ENCODE data around the gene GBX2. TPM values are rescaled to one million over a fixed set of nuclear protein-coding genes. Genes with fewer than 3 reads are reported as not detected.
"Not testable (repeated sequence)": the region's sequence is repeated elsewhere in the genome, so short reads cannot be mapped to it uniquely, and the experiment has no call there.

Gene GBX2
- total and polyA plus RNA-seq, 5 donors = not detected

GRCh38 chr2:236146436-236146835 is 21.8 kb downstream of the GBX2 start:
- Histone ChIP-seq H3K4me3 (ENCODE audit: low read length) (no peak overlapping the region), H3K4me1 (ENCODE audit: control insufficient read depth, insufficient read depth, low read length) (no peaks in the 10 kb centered on the region), H3K27ac (ENCODE audit: low read length) (no peak overlapping the region), H3K9me3 (ENCODE audit: control insufficient read depth, low read length) (no peaks in the 10 kb centered on the region), H3K27me3 (ENCODE audit: control insufficient read depth, insufficient read depth) (no peaks in the 10 kb centered on the region)
- ATAC-seq (no peak), DNase-seq (no peak)
- intact Hi-C loops (cut with DNase I) = no loop called here
- WGBS = 93% methylated on average over 7 of the region's 7 CpGs

DNA sequence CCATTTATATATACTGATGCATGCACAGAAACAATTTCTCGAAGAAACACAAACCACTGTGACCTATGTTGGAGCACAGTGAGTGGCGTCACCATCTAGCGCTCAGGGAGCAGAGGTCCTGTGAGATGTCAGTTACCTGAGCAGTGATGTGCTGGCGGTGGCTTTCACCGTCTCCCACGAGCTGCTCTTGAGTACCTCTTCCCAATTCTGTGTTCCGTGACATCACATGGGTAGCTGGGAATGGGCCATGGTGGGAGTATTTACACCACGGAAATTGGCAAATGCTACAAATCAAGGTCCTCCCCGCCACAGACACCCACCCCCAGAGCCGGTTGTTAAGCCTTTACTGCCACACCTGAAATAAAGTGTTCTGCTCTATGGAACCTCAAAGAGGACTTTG is 24.4 kb downstream of the GBX2 start:
- H3K4me3 ChIP-seq (ENCODE audit: low read length) = no peak overlapping the region
- ATAC-seq (no peak), DNase-seq (no peak)
- intact Hi-C loops (cut with DNase I) = no loop called here
- H3K27me3 ChIP-seq (ENCODE audit: control insufficient read depth, insufficient read depth) = no peaks in the 10 kb centered on the region
- no peak overlapping the region for H3K27ac ChIP-seq (ENCODE audit: low read length)
- WGBS = 92% methylated on average over 10 of the region's 10 CpGs
- no peaks in the 10 kb centered on the region for H3K9me3 ChIP-seq (ENCODE audit: control insufficient read depth, low read length)
- H3K4me1 ChIP-seq (ENCODE audit: control insufficient read depth, insufficient read depth, low read length) = no peaks in the 10 kb centered on the region

- H3K4me3 ChIP-seq (ENCODE audit: low read length); ATAC-seq; DNase-seq; H3K4me1 ChIP-seq (ENCODE audit: control insufficient read depth, insufficient read depth, low read length); H3K27me3 ChIP-seq (ENCODE audit: control insufficient read depth, insufficient read depth); H3K27ac ChIP-seq (ENCODE audit: low read length); H3K9me3 ChIP-seq (ENCODE audit: control insufficient read depth, low read length); intact Hi-C loops (cut with DNase I): not testable (repeated sequence)
- WGBS = 87% methylated on average over 11 of the region's 11 CpGs
Measured at GRCh38 chr2:236141616-236142015, 26.6 kb downstream of the GBX2 start.

- Histone ChIP-seq H3K9me3 (ENCODE audit: control insufficient read depth, low read length) (no peaks in the 10 kb centered on the region), H3K4me1 (ENCODE audit: control insufficient read depth, insufficient read depth, low read length) (no peaks in the 10 kb centered on the region), H3K27me3 (ENCODE audit: control insufficient read depth, insufficient read depth) (no peaks in the 10 kb centered on the region), H3K4me3 (ENCODE audit: low read length) (no peak overlapping the region), H3K27ac (ENCODE audit: low read length) (no peak overlapping the region)
- intact Hi-C loops (cut with DNase I) = no loop called here
- no peak for DNase-seq
- ATAC-seq = no peak
- WGBS = 93% methylated on average over 10 of the region's 10 CpGs
Measured at GRCh38 chr2:236137066-236137465, 31.1 kb downstream of the GBX2 start.

DNA sequence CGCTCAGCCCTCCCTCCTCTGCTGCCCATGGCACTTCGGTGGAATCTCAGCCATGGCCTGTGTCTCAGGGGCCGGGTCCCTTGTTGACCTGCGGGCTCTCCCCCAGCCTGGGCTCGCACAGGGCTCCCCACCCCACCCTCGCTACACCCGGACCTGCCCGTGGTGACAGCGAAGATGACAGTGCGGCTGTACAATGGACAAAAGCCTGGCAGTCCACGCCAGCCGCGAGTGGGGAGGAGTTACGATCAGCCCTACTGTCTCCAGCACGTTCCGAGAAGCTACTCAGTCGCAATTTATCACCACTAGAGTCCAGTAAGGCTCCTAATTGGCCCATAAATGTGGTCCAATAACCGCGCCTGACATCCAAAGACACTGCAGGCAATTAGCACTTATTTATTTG is 31.6 kb downstream of the GBX2 start:
- peak in 1 of 2 donors; percentile 36 for ATAC-seq
- 88% methylated on average over 19 of the region's 19 CpGs for WGBS
- H3K9me3 ChIP-seq (ENCODE audit: control insufficient read depth, low read length) = no peaks in the 10 kb centered on the region
- H3K4me1 ChIP-seq (ENCODE audit: control insufficient read depth, insufficient read depth, low read length) = no peaks in the 10 kb centered on the region
- intact Hi-C loops (cut with DNase I) = no loop called here
- H3K27me3 ChIP-seq (ENCODE audit: control insufficient read depth, insufficient read depth) = no peaks in the 10 kb centered on the region
- DNase-seq = no peak
- H3K27ac ChIP-seq (ENCODE audit: low read length) = no peak overlapping the region
- H3K4me3 ChIP-seq (ENCODE audit: low read length) = no peak overlapping the region

GRCh38 chr2:236133410-236134012 is 34.7 kb downstream of the GBX2 start:
- ATAC-seq (no peak), DNase-seq (no peak)
- no peak overlapping the region for H3K4me3 ChIP-seq (ENCODE audit: low read length)
- H3K4me1 ChIP-seq (ENCODE audit: control insufficient read depth, insufficient read depth, low read length) = no peaks in the 10 kb centered on the region
- no peak overlapping the region for H3K27ac ChIP-seq (ENCODE audit: low read length)
- H3K9me3 ChIP-seq (ENCODE audit: control insufficient read depth, low read length) = no peaks in the 10 kb centered on the region
- H3K27me3 ChIP-seq (ENCODE audit: control insufficient read depth, insufficient read depth) = no peaks in the 10 kb centered on the region
- 87% methylated on average over 12 of the region's 12 CpGs for WGBS
- intact Hi-C loops (cut with DNase I) = no loop called here

GRCh38 chr2:236131073-236131692 is 37.0 kb downstream of the GBX2 start:
- intact Hi-C loops (cut with DNase I) = no loop called here
- ATAC-seq = no peak
- Histone ChIP-seq H3K27me3 (ENCODE audit: control insufficient read depth, insufficient read depth) (no peaks in the 10 kb centered on the region), H3K4me3 (ENCODE audit: low read length) (no peak overlapping the region), H3K4me1 (ENCODE audit: control insufficient read depth, insufficient read depth, low read length) (no peaks in the 10 kb centered on the region), H3K27ac (ENCODE audit: low read length) (no peak overlapping the region), H3K9me3 (ENCODE audit: control insufficient read depth, low read length) (no peaks in the 10 kb centered on the region)
- WGBS = 85% methylated on average over 10 of the region's 10 CpGs
- no peak for DNase-seq

DNA sequence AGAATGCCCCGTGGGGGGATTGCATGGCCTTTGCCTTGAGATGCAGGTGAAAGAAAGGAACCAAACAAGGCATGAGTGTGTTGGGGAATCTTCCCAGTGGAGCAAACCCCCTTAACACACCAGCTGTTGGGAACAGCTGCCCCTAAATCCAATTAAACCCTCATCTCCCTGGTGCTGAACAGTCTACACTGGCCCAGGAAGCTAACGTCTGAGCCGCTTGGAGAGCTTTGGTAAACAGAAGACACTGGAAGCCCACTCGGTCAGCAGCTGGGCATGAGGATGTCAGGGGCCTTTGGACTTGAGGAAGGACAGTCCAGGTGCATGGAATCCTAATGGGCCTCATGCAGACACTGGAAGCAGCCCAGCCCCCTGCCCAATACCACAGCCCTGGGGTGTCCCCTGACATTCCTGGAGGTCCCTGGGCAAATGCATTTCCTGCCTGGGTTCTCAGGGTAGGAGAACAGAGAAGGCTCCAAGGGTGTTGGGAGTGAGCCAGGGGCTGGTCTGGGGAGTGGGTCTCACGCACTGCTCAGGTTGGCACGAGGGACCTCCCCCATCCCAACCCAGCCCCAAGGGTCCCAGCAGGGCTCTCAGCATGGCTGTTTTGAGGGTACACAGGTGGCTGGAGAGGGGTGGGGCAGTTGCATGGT is 37.7 kb downstream of the GBX2 start:
- intact Hi-C loops (cut with DNase I) = no loop called here
- no peak overlapping the region for H3K27ac ChIP-seq (ENCODE audit: low read length)
- H3K9me3 ChIP-seq (ENCODE audit: control insufficient read depth, low read length) = no peaks in the 10 kb centered on the region
- H3K27me3 ChIP-seq (ENCODE audit: control insufficient read depth, insufficient read depth) = no peaks in the 10 kb centered on the region
- H3K4me3 ChIP-seq (ENCODE audit: low read length) = no peak overlapping the region
- ATAC-seq (no peak), DNase-seq (no peak)
- WGBS = 90% methylated on average over 6 of the region's 6 CpGs
- no peaks in the 10 kb centered on the region for H3K4me1 ChIP-seq (ENCODE audit: control insufficient read depth, insufficient read depth, low read length)

DNA sequence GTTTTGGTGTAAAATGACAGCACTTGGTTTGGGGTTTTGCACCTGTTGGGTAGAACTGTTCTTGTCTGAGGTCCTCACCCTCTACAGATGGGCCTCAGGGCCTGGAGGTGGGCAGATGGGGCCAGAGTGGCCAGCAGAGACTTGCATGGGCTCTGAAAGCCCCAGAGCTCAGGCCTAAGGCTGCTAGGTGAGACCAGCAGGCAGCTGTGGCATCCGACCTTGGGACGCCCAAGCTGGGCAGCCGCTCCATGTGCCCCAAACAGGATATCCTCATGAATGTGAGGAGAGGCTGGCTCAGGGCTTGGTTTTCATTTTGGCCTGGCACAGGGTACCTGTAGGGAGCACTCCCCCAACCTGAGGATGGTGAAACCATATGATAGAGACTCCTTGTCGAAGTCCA is 38.3 kb downstream of the GBX2 start:
- no peak for DNase-seq
- no peak overlapping the region for H3K27ac ChIP-seq (ENCODE audit: low read length)
- H3K27me3 ChIP-seq (ENCODE audit: control insufficient read depth, insufficient read depth) = no peaks in the 10 kb centered on the region
- no peak overlapping the region for H3K4me3 ChIP-seq (ENCODE audit: low read length)
- 93% methylated on average over 4 of the region's 4 CpGs for WGBS
- no peaks in the 10 kb centered on the region for H3K4me1 ChIP-seq (ENCODE audit: control insufficient read depth, insufficient read depth, low read length)
- ATAC-seq = no peak
- intact Hi-C loops (cut with DNase I) = no loop called here
- H3K9me3 ChIP-seq (ENCODE audit: control insufficient read depth, low read length) = no peaks in the 10 kb centered on the region

GRCh38 chr2:236128321-236128720 is 39.9 kb downstream of the GBX2 start:
- H3K9me3 ChIP-seq (ENCODE audit: control insufficient read depth, low read length) = no peaks in the 10 kb centered on the region
- H3K4me3 ChIP-seq (ENCODE audit: low read length) = no peak overlapping the region
- no peak overlapping the region for H3K27ac ChIP-seq (ENCODE audit: low read length)
- ATAC-seq (no peak), DNase-seq (no peak)
- no peaks in the 10 kb centered on the region for H3K27me3 ChIP-seq (ENCODE audit: control insufficient read depth, insufficient read depth)
- intact Hi-C loops (cut with DNase I) = no loop called here
- 86% methylated on average over 17 of the region's 17 CpGs for WGBS
- H3K4me1 ChIP-seq (ENCODE audit: control insufficient read depth, insufficient read depth, low read length) = no peaks in the 10 kb centered on the region

- H3K27ac ChIP-seq (ENCODE audit: low read length) = no peak overlapping the region
- H3K9me3 ChIP-seq (ENCODE audit: control insufficient read depth, low read length) = no peaks in the 10 kb centered on the region
- no peak for DNase-seq
- no peak for ATAC-seq
- H3K4me3 ChIP-seq (ENCODE audit: low read length) = no peak overlapping the region
- H3K27me3 ChIP-seq (ENCODE audit: control insufficient read depth, insufficient read depth) = no peaks in the 10 kb centered on the region
- H3K4me1 ChIP-seq (ENCODE audit: control insufficient read depth, insufficient read depth, low read length) = no peaks in the 10 kb centered on the region
- WGBS = 91% methylated on average over 11 of the region's 11 CpGs
- intact Hi-C loops (cut with DNase I) = no loop called here
Measured at GRCh38 chr2:236127010-236127409, 41.2 kb downstream of the GBX2 start.
